WTC11 (cell line): ENCODE measurements around the gene ADCY1. TPM values are rescaled to one million over a fixed set of nuclear protein-coding genes. Genes with fewer than 3 reads are reported as not detected.
A peak's percentile ranks its signal among the peaks of the same experiment; 100 is the strongest.

Source experiments
- ATAC-seq: fragments of 200-7000 bp; cut with Tn5 transposase; 2 replicates; pipeline ENCODE4 v1.10.0; 2021; ENCODE audit warnings: mild to moderate bottlenecking, moderate library complexity
- CTCF ChIA-PET: fragments of 300-600 bp; sonication (Branson Sonifier 250); formaldehyde crosslinking; loops from one replicate; lab custom pipeline; 2021; ENCODE audit warnings: antibody characterized with exemption; lab: Charles Lee
- POLR2A ChIA-PET: fragments of 350-600 bp; sonication (Branson Sonifier 250); formaldehyde crosslinking; loops from one replicate; lab custom pipeline; 2021; ENCODE audit warnings: antibody characterized with exemption; lab: Charles Lee
- DNase-seq: peaks from one replicate; pipeline ENCODE4 v3.0.0; 2021; ENCODE audit warnings: low spot score
- H3K27ac Mint-ChIP-seq: 2 replicates; pipeline ENCODE4 v1.8.0; 2021; ENCODE audit warnings: mixed read lengths
- H3K27me3 Mint-ChIP-seq: 2 replicates; pipeline ENCODE4 v1.8.0; 2021; ENCODE audit warnings: low read depth, mild to moderate bottlenecking, moderate library complexity, mixed read lengths
- H3K36me3 Mint-ChIP-seq: 2 replicates; pipeline ENCODE4 v1.8.0; 2021; ENCODE audit warnings: mixed read lengths
- H3K4me1 Mint-ChIP-seq: 2 replicates; pipeline ENCODE4 v1.8.0; 2022; ENCODE audit warnings: mixed read lengths
- H3K4me3 Mint-ChIP-seq: 2 replicates; pipeline ENCODE4 v1.8.0; 2021; ENCODE audit warnings: mild to moderate bottlenecking, moderate library complexity, mixed read lengths
- H3K9me3 Mint-ChIP-seq: 2 replicates; pipeline ENCODE4 v1.8.0; 2021; ENCODE audit warnings: mixed read lengths
- ARID4B ChIP-seq: sonication (generic); formaldehyde crosslinking; IDR thresholded peaks from 2 replicates; pipeline ENCODE4 v1.8.0; 2023; ENCODE audit warnings: missing genetic modification reagents, mild to moderate bottlenecking, borderline replicate concordance
- ATF2 ChIP-seq: sonication (generic); formaldehyde crosslinking; IDR thresholded peaks from 2 replicates; pipeline ENCODE4 v1.8.1; 2022; ENCODE audit warnings: low read depth, missing genetic modification reagents, borderline replicate concordance
- CTCF ChIP-seq: fragments of 200-600 bp; IDR thresholded peaks from 2 replicates; pipeline ENCODE4 v1.8.0; 2022; ENCODE audit warnings: antibody characterized with exemption
- E2F1 ChIP-seq: sonication (generic); formaldehyde crosslinking; IDR thresholded peaks from 2 replicates; pipeline ENCODE4 v1.8.0; 2022; ENCODE audit warnings: mild to moderate bottlenecking, missing genetic modification reagents
- E2F5 ChIP-seq: sonication (generic); formaldehyde crosslinking; IDR thresholded peaks from 2 replicates; pipeline ENCODE4 v1.8.1; 2022; ENCODE audit warnings: mild to moderate bottlenecking, moderate library complexity, missing genetic modification reagents
- GTF2I ChIP-seq: fragments of 250-450 bp; sonication (Bioruptor Pico); conservative IDR thresholded peaks from 2 replicates; pipeline ENCODE4 v1.4.0; 2021; ENCODE audit warnings: mild to moderate bottlenecking
- IRF2 ChIP-seq: sonication (generic); formaldehyde crosslinking; IDR thresholded peaks from 2 replicates; pipeline ENCODE4 v1.8.0; 2022; ENCODE audit warnings: low read depth, missing genetic modification reagents, borderline replicate concordance
- JAZF1 ChIP-seq: fragments of 250-450 bp; sonication (Bioruptor Pico); IDR thresholded peaks from 2 replicates; pipeline ENCODE4 v1.9.0; 2021; ENCODE audit warnings: moderate library complexity, mild to moderate bottlenecking, inconsistent platforms
- NR2C2 ChIP-seq: sonication (generic); formaldehyde crosslinking; IDR thresholded peaks from 2 replicates; pipeline ENCODE4 v1.8.0; 2022; ENCODE audit warnings: mild to moderate bottlenecking, missing genetic modification reagents
- NR3C1 ChIP-seq: sonication (generic); formaldehyde crosslinking; conservative IDR thresholded peaks from 2 replicates; pipeline ENCODE4 v1.8.1; 2023; ENCODE audit warnings: low read depth, mild to moderate bottlenecking, missing genetic modification reagents
- PRDM15 ChIP-seq: sonication (generic); formaldehyde crosslinking; IDR thresholded peaks from 2 replicates; pipeline ENCODE4 v1.8.0; 2022; ENCODE audit warnings: missing genetic modification reagents
- RELA ChIP-seq: sonication (generic); formaldehyde crosslinking; IDR thresholded peaks from 2 replicates; pipeline ENCODE4 v1.8.1; 2022; ENCODE audit warnings: missing genetic modification reagents, mild to moderate bottlenecking, borderline replicate concordance
- SOX15 ChIP-seq: fragments of 250-450 bp; sonication (Bioruptor Pico); IDR thresholded peaks from 2 replicates; pipeline ENCODE4 v1.9.0; 2021; ENCODE audit warnings: mild to moderate bottlenecking
- TEAD4 ChIP-seq: sonication (generic); formaldehyde crosslinking; IDR thresholded peaks from 2 replicates; pipeline ENCODE4 v1.8.0; 2022; ENCODE audit warnings: mild to moderate bottlenecking, missing genetic modification reagents
- TP53 ChIP-seq: sonication (generic); formaldehyde crosslinking; IDR thresholded peaks from 2 replicates; pipeline ENCODE4 v1.8.1; 2023; ENCODE audit warnings: mild to moderate bottlenecking, missing genetic modification reagents
- ZNF121 ChIP-seq: sonication (generic); formaldehyde crosslinking; IDR thresholded peaks from 2 replicates; pipeline ENCODE4 v1.8.0; 2023; ENCODE audit warnings: missing genetic modification reagents
- ZNF396 ChIP-seq: fragments of 250-450 bp; sonication (Bioruptor Pico); IDR thresholded peaks from 2 replicates; pipeline ENCODE4 v1.8.0; 2021; ENCODE audit warnings: mild to moderate bottlenecking, moderate library complexity, borderline replicate concordance
- ZNF416 ChIP-seq: fragments of 250-450 bp; sonication (Bioruptor Pico); IDR thresholded peaks from 2 replicates; pipeline ENCODE4 v1.9.0; 2021; ENCODE audit warnings: mild to moderate bottlenecking, inconsistent platforms
- total RNA-seq: library from RNA; stranded (reverse); gene quantifications from 3 replicates; pipeline ENCODE4 v1.2.3, GENCODE V29; 2021
- TF ChIP-seq, protein P1 (sequence below): fragments of 250-450 bp; sonication (Bioruptor Pico); IDR thresholded peaks from 2 replicates; pipeline ENCODE4 v1.9.0; 2021; ENCODE audit warnings: moderate library complexity, mild to moderate bottlenecking, inconsistent platforms, borderline replicate concordance
- TF ChIP-seq, protein P2 (sequence below): fragments of 250-450 bp; sonication (Bioruptor Pico); IDR thresholded peaks from 2 replicates; pipeline ENCODE4 v1.9.0; 2021; ENCODE audit warnings: mild to moderate bottlenecking

Gene ADCY1
- total RNA-seq, 1 experiment from 2014 or later = 29.0 TPM

- no peaks in the 10 kb centered on the region for H3K9me3 Mint-ChIP-seq
- CTCF ChIA-PET = interaction anchor here (0.6 to 1.8 kb wide), 3 partner anchors 33 to 334 kb away, joined by 4 to 12 read pairs (median 7); no protein-coding TSS in a partner anchor
- H3K4me3 Mint-ChIP-seq = no peak overlapping the region
- H3K27me3 Mint-ChIP-seq = no peaks in the 10 kb centered on the region
- no peaks in the 10 kb centered on the region for H3K4me1 Mint-ChIP-seq
- POLR2A ChIA-PET = interaction anchor here (0.7 kb wide), 1 partner anchor 63 kb away, joined by 4 read pairs; no protein-coding TSS in a partner anchor
- TF ChIP-seq, protein P1, sequence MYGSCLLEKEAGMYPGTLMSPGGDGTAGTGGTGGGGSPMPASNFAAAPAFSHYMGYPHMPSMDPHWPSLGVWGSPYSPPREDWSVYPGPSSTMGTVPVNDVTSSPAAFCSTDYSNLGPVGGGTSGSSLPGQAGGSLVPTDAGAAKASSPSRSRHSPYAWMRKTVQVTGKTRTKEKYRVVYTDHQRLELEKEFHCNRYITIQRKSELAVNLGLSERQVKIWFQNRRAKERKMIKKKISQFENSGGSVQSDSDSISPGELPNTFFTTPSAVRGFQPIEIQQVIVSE (CRISPR knock-in tag) = no peak
- TF ChIP-seq SOX15 (no peak), GTF2I (CRISPR knock-in tag) (no peak), IRF2 (CRISPR knock-in tag) (no peak), E2F1 (CRISPR knock-in tag) (no peak), CTCF (no peak), PRDM15 (CRISPR knock-in tag) (no peak), TP53 (CRISPR knock-in tag) (no peak), E2F5 (CRISPR knock-in tag) (no peak)
- TF ChIP-seq, all 79 proteins: peak for 0
- DNase-seq = peak; percentile 3
- H3K27ac Mint-ChIP-seq = no peak overlapping the region
- no peak for ATAC-seq
- peaks cover 14% of the 10 kb centered on the region; the same call in 1 of the 2 replicates for H3K36me3 Mint-ChIP-seq
Observed at GRCh38 chr7:45696476-45696875, 122.3 kb downstream of the ADCY1 start.

DNA sequence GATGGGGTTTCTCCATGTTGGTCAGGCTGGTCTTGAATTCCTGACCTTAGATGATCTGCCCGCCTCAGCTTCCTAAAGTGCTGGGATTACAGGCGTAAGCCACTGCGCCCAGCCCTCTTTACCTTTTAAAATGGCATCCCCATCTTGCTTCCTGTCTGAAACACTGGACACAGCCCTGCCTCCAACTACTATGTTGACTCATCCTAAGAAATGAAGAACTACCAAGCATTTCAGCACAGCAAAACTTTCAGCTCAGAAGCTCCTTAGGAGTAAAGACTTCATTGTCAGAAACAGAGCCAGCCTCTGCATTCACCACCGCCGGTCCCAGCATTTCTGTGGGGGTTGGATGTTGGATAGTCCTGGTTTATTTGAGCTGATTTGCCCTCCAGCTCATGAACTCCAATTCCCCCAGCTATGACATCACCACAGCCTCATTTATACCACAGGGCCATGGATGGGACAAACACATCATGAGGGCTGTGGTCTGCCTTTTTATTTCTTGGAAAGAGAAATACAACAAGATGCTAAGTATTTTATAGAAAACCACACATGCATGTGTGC lies 123.5 kb downstream of the ADCY1 start:
- Mint-ChIP-seq H3K27ac (no peak overlapping the region), H3K9me3 (no peaks in the 10 kb centered on the region), H3K36me3 (peaks cover 4% of the 10 kb centered on the region; the same call in 1 of the 2 replicates), H3K27me3 (no peaks in the 10 kb centered on the region), H3K4me3 (no peak overlapping the region), H3K4me1 (no peaks in the 10 kb centered on the region)
- POLR2A ChIA-PET = no interaction called here
- ATAC-seq (no peak), DNase-seq (peak; percentile 1)
- CTCF ChIA-PET = interaction anchor here (1.8 kb wide), 1 partner anchor 34 kb away, joined by 12 read pairs; no protein-coding TSS in a partner anchor
- TF ChIP-seq NR3C1 (CRISPR knock-in tag) (no peak), ATF2 (CRISPR knock-in tag) (no peak), JAZF1 (no peak), RELA (CRISPR knock-in tag) (no peak), NR2C2 (CRISPR knock-in tag) (no peak), ZNF121 (CRISPR knock-in tag) (no peak), ZNF416 (CRISPR knock-in tag) (no peak), ARID4B (CRISPR knock-in tag) (no peak), ZNF396 (CRISPR knock-in tag) (no peak), TEAD4 (CRISPR knock-in tag) (no peak)
- TF ChIP-seq, protein P2, sequence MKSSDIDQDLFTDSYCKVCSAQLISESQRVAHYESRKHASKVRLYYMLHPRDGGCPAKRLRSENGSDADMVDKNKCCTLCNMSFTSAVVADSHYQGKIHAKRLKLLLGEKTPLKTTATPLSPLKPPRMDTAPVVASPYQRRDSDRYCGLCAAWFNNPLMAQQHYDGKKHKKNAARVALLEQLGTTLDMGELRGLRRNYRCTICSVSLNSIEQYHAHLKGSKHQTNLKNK (CRISPR knock-in tag) = no peak
